HG02981 (cell line): ENCODE data around the gene METTL23.
A peak's percentile ranks its signal among the peaks of the same experiment; 100 is the strongest.
"Not testable (repeated sequence)": the region's sequence is repeated elsewhere in the genome, so short reads cannot be mapped to it uniquely, and the experiment has no call there.

ENCODE experiments used
- ATAC-seq: cut with Tn5 transposase; IDR thresholded peaks from one replicate; pipeline ENCODE4 v1.9.1; 2021; ENCODE audit warnings: mild to moderate bottlenecking, moderate library complexity; ENCODE audit not compliant: unreplicated experiment

The METTL23 gene

DNA sequence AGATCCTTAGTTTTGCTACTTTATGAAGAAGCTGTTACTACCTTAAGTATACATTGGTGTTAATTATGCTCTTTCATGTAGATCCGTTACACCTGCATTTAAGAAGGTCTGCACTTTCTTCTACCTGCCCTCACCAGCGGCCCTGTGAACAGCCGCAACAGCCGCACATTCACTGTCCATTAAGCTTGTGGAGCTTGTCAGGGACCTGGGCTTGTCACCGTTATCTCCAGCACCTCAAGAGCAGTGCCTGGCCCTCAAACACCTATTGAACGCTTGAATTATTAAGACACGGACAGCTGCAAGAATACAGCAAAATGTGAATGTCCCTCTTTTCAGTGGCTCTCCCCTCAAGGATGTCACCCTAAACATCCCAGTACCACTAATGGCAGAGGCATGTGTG lies 12.9 kb upstream of the METTL23 start:
- no peak for ATAC-seq

DNA sequence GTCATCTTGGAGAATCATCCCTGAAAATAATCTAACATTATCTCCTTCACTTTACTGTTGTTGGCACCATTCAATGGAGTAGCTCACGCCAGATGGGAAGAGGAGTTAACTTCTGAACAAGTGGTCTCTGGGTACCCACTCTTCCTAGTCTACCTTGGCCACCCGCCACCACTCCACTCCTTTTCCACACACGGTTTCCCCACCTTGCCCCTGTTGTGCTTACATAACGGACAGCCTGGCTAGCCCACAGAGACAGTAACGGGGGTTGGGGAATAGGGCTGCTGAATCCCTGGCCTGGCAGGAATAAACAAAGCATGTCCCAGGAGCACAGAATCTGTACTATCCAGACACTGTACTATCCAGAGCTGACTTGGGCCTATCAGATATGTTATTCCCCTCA lies 12.3 kb upstream of the METTL23 start:
- ATAC-seq: no peak

DNA sequence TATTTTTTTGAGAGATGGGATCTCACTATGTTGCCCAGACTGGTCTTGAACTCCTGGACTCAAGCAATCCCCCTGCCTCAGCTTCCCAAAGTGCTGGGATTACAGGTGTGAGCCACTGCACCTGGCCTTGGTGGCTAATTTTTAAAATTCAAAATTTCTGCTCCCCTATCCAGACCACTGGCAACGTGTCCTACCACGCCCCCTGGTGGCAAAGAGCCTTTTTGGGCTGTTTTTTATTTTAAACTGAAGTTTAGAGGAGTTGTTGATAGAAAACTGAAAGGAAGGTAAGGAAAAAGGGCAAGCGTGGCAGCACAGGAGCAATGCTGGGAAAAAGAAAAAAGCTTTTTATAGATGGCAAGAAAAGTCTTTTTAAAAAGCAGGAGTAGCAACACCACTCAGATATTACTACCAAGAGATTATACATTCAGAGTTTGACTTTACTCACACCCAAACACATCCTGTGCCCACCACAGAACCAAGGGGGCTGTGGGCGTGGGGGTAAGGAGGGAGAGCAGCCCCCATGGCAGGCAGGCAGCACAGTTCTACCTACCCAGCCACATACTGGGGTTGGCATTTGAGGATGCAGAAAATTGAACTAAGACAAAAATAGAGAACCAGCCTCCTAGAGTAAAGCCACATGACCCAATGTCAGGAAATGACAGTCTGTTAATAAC lies 11.7 kb upstream of the METTL23 start:
- no peak for ATAC-seq

DNA sequence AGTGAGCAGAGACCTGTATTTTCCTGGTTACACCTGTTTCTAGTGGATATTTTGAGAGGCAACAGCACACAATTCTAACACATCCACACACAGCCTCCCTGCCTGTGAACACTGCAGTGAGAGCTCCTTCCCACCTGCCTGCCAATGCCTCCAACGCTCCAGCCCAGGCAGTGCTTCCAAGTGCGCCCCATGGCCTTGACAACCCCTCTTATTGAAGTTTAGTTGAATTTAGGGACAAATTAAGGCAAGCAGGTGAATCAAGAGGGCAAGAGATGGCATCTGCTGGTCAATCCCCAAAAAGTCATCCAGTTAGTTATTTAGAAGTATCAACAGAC lies 11.2 kb upstream of the METTL23 start:
- no peak for ATAC-seq

DNA sequence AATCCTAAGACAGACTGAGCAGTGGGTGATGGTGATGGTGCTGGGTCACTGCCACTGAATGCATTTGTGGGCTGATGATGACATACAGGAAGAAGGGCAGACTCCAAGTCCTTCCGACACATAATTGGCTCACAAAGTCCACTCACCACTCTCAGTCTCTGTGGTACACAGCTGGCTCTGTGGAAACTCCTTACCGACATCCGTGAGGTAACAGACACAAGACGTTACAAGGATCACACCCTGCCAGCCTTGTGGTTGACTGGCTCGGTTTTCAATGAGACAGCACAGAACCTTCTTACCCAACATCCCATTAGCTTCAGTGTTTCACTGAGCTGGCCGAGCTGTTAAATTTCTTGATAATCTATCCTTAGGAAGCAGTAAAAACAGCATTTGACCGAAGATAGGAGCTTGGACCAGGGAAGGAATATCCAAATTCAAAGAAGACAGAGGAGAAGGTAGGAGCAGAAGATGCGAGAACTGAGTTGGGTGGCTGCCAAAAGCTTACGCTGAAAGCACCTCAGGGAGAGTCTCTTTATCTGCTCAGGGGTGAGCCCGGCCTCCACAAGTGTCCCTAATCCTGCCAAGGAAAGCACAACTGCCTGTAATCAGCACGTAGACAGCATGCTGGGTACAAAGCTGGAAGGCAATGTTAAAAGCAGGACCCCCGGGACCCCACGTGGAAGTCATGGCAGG lies 10.3 kb upstream of the METTL23 start:
- ATAC-seq: no peak

DNA sequence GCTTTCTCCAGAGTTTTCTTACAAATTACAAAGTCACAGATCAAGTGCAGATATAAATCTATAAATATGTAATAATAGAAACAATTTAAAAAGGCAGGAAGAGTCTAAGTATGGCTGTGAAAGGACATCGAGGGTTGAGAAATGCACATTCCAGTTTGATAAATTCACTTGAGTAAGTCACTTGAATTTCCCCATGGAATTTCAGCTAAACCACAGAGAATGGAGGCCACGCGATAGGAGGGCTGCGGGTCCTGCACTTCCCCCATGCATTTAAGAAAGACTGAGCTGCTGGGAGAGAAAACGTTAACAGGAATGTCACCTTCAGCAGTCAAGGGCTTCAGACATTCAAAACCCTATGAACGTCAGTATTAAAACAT lies 9.8 kb upstream of the METTL23 start:
- ATAC-seq: no peak

DNA sequence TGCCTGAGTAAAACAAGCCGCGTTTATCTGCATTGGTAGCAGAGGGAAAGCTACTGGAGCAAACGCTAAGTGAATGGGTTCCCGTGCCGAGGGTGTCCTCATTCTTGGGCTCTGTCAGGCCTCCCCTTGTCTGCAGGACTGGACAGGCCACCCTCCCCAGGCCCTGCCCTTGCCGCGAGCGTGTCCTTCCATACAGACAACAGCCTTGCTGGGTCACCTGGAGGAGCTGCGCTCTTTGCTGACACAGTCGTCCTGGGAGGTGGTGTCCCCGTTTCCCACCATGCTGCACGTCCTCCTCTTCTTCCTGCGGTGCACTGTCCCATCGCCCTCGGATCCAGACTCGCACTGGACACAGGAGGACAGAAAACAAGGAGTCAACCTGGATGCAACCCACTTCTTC lies 8.1 kb upstream of the METTL23 start:
- ATAC-seq: no peak

DNA sequence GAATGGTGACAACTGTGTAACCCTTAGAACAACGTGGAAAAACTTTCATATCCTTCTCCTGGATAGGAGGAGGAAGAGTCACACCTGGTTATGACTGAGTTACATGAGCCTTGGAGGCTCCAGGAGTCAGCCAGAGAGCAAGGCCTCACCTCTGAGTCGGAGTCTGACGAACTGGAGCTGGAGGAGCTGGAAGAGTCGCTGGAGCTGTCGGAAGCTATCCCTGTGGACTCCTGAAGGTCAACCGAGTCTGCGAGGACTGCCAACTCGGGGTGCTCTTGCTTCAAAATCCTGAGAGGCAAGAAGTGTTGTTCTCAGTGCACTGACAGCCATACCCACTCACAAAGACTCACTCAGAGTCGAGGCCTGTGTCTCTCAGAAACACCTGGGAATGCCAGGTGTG lies 6.4 kb upstream of the METTL23 start:
- ATAC-seq: no peak

DNA sequence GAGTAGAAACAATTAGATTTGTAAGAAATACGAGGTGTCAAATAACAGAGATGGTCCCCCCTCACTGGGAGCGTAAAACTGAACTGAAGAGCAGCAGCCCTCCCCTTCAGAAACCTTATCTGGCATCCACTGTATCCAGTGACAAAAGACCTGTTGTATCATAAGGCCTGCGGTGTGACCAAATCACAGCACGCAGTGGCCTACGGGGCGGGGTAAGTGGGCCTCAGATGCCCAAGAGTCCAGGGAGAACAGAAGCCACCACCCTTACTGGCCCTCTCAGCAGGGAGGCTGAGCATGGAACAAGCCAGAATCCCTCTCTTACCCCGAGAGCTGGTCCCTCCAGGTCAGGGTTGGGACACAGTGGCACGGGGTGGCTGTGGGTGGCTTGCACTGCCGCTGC lies 5.7 kb upstream of the METTL23 start:
- ATAC-seq: no peak

DNA sequence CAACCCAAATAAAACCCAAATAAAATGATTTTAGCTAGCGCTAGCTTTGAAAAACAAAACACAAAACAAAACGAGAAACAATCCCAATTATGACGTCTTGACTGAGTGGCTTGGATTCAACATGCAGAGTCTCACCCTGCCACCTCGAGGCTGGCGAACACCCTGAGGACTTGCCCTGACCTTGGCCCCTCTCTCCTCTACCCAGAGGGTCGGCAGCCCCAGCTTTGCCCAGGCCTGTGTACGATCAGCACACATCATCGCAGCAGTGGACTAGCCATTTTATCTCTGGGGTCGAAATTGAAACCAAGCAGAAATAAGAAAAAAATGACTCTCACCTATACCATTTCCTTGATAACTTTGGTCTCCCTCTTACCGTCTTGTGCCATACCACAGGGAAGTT lies 5.2 kb upstream of the METTL23 start:
- no peak for ATAC-seq

DNA sequence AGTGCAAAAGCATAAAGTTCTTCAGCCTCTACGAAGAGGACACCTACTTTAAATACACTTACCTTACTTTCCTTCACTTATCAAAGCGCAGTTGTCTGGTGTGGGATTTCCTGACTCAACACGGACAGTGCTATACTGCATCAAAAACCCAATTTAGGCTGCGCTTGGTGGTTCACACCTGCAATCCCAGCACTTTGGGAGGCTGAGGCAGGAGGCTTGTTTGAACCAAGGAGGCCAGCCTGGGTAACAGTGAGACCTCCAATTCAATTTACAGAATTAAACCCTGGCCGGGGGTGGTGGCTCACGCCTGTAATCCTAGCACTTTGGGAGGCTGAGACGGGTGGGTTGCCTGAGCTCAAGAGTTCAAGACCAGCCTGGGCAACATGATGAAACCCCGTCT lies 4.4 kb upstream of the METTL23 start:
- ATAC-seq: no peak

DNA sequence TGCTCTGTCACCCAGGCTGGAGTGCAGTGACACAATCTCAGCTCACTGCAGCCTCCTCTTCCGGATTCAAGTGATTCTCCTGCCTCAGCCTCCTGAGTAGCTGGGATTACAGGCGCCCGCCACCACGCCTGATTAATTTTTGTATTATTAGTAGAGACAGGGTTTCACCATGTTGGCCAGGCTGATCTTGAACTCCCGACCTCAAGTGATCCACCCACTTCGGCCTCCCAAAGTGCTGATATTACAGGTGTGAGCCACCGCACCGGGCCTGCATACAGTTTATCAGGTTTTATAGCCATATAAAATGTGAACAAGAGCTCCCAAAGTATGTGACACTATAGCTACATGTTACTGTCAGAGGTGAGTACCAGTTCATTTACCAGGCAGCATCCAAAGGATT lies 3.7 kb upstream of the METTL23 start:
- not testable (repeated sequence) for ATAC-seq

DNA sequence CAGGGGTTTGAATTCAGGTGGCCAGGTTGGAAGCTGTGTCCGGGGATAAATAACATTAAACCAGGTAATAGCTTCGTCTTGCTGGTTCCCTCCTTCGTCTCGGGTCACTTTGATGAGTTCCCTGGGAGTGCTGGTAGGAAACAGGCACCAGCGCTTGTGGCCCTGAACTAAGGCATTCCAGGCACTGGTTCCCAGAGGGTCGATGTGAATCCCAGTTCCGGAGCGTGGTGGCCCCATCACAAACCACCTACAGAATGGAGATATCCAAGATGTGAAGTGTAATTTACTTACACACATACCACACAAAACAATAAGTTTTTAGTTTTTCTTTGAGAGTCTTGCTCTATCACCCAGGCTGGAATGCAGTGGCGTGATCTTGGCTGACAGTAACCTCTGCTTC lies 2.8 kb upstream of the METTL23 start:
- no peak for ATAC-seq

DNA sequence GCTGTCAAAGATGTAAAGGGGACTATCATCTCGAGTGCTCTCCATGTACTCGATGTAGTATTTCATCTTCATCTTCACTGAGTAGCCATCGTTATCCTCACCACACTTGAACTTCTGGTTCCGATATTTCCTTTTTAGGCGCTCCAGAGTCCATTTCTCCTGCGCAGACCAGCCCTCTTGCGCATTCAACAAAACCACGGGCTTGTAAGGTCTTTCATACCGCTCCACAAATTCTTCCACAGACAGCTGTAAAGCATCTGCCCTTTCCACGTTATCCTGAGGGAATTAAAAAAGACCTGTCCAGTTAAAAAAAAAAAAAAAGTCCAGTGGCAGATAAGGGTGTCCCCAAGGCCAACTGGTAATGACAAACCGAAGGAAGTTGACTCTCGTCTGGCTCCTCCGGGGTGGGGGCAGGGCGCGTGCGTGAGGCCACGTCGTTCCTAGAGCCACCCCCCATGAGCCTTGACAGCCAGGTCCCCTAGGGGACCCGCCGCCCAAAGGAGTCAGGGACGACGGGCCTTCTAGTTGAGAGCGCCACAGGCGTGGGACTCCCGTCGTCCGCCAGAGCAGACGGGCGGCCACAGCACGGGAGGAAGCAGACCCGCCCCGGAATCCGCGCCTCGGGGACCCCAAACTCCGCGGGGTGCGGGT lies 934 bp upstream of the METTL23 start:
- peak; percentile 19 for ATAC-seq

DNA sequence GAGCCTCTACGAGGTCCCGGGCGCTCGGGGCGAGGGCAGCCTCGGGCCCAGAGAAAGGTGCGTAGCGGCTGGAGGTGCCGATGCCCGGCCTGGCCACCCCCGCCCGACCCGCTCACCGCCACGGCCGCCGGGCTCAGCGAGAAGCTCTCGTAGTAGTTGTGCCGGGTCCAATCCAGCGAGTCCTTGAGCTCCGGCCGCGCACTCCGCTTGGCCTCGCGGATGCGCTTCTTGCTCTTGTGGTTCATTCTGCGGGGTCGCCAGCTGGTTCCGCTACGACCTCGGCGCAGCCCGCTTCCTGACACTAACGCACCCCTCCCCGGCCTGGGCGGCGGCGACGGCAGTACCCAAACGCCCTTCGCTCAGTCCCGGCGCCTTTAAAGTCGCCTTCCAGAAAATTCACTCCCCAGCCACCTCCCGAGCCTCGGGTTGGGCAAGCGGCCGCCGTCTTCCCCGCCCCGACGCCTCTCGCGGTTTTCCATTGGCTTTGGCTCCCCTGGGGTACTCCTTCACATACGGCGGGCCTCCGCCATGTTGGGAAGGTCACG lies 336 bp upstream of the METTL23 start, which contains the start of gene JMJD6:
TSS of gene JMJD6 (minus strand) at position 376 of the 545 bp plus-strand sequence. CDS start at position 245, 131 bp downstream.
- ATAC-seq: peak; percentile 70

DNA sequence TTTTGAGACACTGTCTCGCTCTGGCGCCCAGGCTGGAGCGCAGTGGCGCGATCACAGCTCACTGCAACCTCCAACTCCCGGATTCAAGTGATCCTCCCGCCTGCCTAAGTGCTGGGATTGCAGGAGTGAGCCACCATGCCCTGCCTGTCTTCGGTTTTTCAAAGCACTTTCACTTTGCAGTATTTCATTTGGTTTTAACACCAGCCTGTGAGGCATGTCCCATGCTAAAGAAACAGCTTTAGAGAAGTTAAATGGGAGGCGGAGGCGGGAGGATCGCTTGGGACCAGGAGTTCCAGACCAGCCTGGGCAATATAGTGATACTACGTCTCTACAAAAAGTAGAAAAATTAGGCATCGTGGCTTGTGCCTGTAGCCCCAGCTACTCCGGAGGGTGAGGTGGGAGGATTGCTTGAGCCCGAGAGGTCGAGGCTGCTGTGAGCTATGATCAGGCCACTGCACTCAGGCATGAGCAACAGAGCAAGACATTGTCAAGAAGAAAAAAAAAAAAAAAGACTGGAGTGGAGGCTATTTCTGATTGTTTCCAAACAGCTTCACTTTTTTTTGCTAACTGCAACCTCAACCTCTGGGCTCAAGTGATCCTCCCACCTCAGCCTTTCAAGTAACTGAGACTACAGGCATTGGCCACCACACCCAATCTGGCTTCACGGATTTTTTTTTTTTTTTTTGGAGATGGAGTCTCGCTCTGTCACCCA lies 1.3 kb downstream of the METTL23 start:
- no peak for ATAC-seq

DNA sequence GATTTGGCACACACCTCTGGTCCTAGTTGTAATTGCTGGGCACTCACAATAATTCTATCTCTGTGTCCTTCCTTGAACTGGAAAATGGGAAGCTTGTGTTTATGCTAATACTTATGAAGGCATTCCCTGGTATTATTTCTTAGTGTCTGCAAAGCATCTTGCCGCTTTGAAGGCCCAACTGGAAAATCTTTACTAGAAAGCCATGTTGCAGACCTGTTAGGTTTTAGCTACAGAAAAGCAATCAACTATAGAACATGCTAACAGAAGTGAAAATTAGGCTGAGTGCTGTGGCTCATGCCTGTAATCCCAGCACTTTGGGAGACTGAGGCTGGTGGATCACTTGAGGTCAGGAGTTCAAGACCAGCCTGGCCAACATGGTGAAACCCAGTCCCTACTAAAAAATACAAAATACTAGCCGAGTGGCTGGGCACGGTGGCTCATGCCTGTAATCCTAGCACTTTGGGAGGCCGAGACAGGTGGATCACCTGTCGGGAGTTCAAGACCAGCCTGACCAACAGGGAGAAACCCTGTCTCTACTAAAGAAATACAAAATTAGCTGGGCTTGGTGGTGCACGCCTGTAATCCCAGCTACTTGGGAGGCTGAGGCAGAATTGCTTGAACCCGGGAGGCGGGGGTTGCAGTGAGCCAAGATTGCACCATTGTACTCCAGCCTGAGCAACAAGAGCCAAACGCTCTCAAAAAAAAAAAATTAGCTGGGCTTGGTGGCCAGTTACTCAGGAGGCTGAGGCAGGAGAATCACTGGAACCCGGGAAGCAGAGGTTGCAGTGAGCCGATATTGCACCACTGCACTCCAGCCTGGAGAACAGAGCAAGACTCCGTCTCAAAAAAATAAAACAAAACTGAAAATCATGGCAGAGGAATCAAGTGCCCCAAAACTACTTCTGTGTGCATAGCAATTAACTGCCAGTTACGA lies 5.4 kb downstream of the METTL23 start:
- ATAC-seq: not testable (repeated sequence)

DNA sequence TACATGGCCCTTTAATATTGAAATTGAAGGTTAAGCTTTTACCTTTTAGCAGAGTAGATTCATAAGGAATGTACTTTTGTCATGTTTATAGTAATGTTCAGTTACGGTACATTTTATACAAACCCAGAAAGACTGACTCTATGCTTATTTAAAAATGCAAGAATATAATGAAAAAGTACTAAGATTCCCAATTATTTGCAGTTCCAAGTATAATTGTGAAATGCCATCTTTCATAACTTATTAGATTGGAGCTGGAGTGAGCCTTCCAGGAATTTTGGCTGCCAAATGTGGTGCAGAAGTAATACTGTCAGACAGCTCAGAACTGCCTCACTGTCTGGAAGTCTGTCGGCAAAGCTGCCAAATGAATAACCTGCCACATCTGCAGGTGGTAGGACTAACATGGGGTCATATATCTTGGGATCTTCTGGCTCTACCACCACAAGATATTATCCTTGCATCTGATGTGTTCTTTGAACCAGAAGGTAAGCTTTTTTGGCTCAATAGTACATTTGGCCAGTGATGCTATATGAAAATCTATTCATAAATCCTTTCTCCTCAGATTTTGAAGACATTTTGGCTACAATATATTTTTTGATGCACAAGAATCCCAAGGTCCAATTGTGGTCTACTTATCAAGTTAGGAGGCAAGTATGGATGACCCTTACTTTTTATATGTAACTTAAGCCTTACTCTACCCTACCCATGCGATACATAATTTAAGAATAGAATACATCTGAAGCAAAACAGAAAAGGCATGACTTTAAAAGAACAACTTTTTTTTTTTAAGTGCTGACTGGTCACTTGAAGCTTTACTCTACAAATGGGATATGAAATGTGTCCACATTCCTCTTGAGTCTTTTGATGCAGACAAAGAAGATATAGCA lies 6.3 kb downstream of the METTL23 start:
- no peak for ATAC-seq

DNA sequence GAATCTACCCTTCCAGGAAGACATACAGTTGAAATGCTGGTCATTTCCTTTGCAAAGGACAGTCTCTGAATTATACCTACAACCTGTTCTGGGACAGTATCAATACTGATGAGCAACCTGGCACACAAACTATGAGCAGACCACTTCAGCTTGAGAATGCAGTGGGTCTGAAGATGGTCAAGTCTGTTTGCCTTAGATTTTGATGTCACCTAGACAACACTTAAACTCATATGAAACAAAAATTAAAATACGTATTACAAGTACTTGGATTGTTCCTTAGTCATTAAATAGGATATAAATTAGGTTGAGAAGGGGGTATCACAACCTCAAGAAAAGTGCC lies 6.9 kb downstream of the METTL23 start:
- no peak for ATAC-seq
